Testis (tissue), 2 donors: ENCODE measurements around the gene VGLL4.

Experiments used
- CTCF ChIP-seq, 3 experiments: fragments of 450-650 bp in 2 of 3; fragments of 200-600 bp in 1 of 3; sonication (generic) in 1 of 3; IDR thresholded peaks; one replicate each; pipeline ENCODE4 v1.5.1; 2016 to 2019; ENCODE audit warnings: antibody characterized with exemption in 3 of 3, mild to moderate bottlenecking in 2 of 3, moderate library complexity in 1 of 3
- POLR2A ChIP-seq: fragments of 450-650 bp; IDR thresholded peaks from one replicate; pipeline ENCODE4 v1.6.1; 2017; ENCODE audit warnings: antibody characterized with exemption, mild to moderate bottlenecking, moderate library complexity

- TF ChIP-seq POLR2A (no peak), CTCF (IDR thresholded peaks at IDR 0.05) (no peak)
These were observed 21.6 kb upstream of the VGLL4 start for GRCh38 chr3:11665331-11665730.
